GM19025 (cell line): ENCODE measurements around the gene TEFM.
"Not testable (repeated sequence)": the region's sequence is repeated elsewhere in the genome, so short reads cannot be mapped to it uniquely, and the experiment has no call there.

Experiments
- ATAC-seq: cut with Tn5 transposase; IDR thresholded peaks from one replicate; pipeline ENCODE4 v1.9.1; 2021; ENCODE audit warnings: mild to moderate bottlenecking, low read depth, moderate library complexity; ENCODE audit not compliant: unreplicated experiment

TEFM gene

GRCh38 chr17:30906101-30906911 lies at the start of gene TEFM:
TEFM (minus strand) TSS chr17:30906238; CDS start chr17:30906198, 40 bp downstream.
- peak; percentile 82 for ATAC-seq

- ATAC-seq = no peak
Observed at GRCh38 chr17:30954046-30954830, 48.2 kb upstream of the TEFM start.

GRCh38 chr17:30952638-30953393 lies 46.8 kb upstream of the TEFM start:
- no peak for ATAC-seq

- ATAC-seq = no peak
Observed at GRCh38 chr17:30950669-30951399, 44.8 kb upstream of the TEFM start.

GRCh38 chr17:30950189-30950588 lies 44.2 kb upstream of the TEFM start:
- ATAC-seq = no peak

GRCh38 chr17:30947796-30948195 lies 41.8 kb upstream of the TEFM start:
- ATAC-seq = no peak

GRCh38 chr17:30942308-30943079 lies 36.5 kb upstream of the TEFM start:
- no peak for ATAC-seq

- no peak for ATAC-seq
Observed at GRCh38 chr17:30939051-30939689, 33.1 kb upstream of the TEFM start.

GRCh38 chr17:30933966-30934365 lies 27.9 kb upstream of the TEFM start:
- no peak for ATAC-seq

GRCh38 chr17:30931582-30931981 lies 25.5 kb upstream of the TEFM start:
- not testable (repeated sequence) for ATAC-seq

- no peak for ATAC-seq
Observed at GRCh38 chr17:30930495-30930894, 24.5 kb upstream of the TEFM start.

GRCh38 chr17:30929861-30930260 lies 23.8 kb upstream of the TEFM start:
- not testable (repeated sequence) for ATAC-seq

- no peak for ATAC-seq
Observed at GRCh38 chr17:30929081-30929633, 23.1 kb upstream of the TEFM start.

GRCh38 chr17:30928584-30928983 lies 22.5 kb upstream of the TEFM start:
- no peak for ATAC-seq

- no peak for ATAC-seq
Observed at GRCh38 chr17:30927756-30928155, 21.7 kb upstream of the TEFM start.

- no peak for ATAC-seq
Observed at GRCh38 chr17:30926516-30926915, 20.5 kb upstream of the TEFM start.

- ATAC-seq = no peak
Observed at GRCh38 chr17:30924341-30924740, 18.3 kb upstream of the TEFM start.

- no peak for ATAC-seq
Observed at GRCh38 chr17:30922235-30923030, 16.4 kb upstream of the TEFM start.
